GM10266 (cell line): Measurements from ENCODE around the gene THRB.
"Not testable (repeated sequence)": the region's sequence is repeated elsewhere in the genome, so short reads cannot be mapped to it uniquely, and the experiment has no call there.

ENCODE experiments used
- DNase-seq: peaks from one replicate; pipeline ENCODE4 v3.0.0; 2012; ENCODE audit errors: extremely low spot score
- CTCF ChIP-seq: IDR thresholded peaks from 2 replicates; pipeline ENCODE4 v1.5.1; 2012; ENCODE audit warnings: mild to moderate bottlenecking, low read depth; ENCODE audit not compliant: control insufficient read depth, insufficient read depth; ENCODE audit errors: missing control alignments

Gene THRB

GRCh38 chr3:24416224-24416623 lies 78.4 kb downstream of the THRB start:
- TF ChIP-seq CTCF = no peak
- no peak for DNase-seq

GRCh38 chr3:24415824-24416223 lies 78.8 kb downstream of the THRB start:
- DNase-seq = no peak

GRCh38 chr3:24413662-24414061 lies 81.0 kb downstream of the THRB start:
- not testable (repeated sequence) for DNase-seq

More at GRCh38 chr3:24415824-24416223, 78.8 kb downstream of the THRB start:
- TF ChIP-seq CTCF = no peak

- no peak for TF ChIP-seq CTCF
- DNase-seq = no peak
Observed at GRCh38 chr3:24410860-24411259, 83.8 kb downstream of the THRB start.

GRCh38 chr3:24407980-24408680 lies 86.5 kb downstream of the THRB start:
- no peak for TF ChIP-seq CTCF
- DNase-seq = no peak

- no peak for DNase-seq
- TF ChIP-seq CTCF = no peak
Observed at GRCh38 chr3:24406900-24407299, 87.8 kb downstream of the THRB start.

GRCh38 chr3:24405057-24405456 lies 89.6 kb downstream of the THRB start:
- TF ChIP-seq CTCF = no peak
- no peak for DNase-seq

GRCh38 chr3:24401811-24402185 lies 92.9 kb downstream of the THRB start:
- no peak for DNase-seq
- no peak for TF ChIP-seq CTCF
